Brain pericyte (primary cell): Measurements from ENCODE around the gene NAALADL2.
"Not testable (repeated sequence)": the region's sequence is repeated elsewhere in the genome, so short reads cannot be mapped to it uniquely, and the experiment has no call there.

Experiments
- DNase-seq: peaks from one replicate; pipeline ENCODE4 v3.0.0-alpha.2; 2012; ENCODE audit warnings: low read depth, low spot score

Gene NAALADL2

DNA sequence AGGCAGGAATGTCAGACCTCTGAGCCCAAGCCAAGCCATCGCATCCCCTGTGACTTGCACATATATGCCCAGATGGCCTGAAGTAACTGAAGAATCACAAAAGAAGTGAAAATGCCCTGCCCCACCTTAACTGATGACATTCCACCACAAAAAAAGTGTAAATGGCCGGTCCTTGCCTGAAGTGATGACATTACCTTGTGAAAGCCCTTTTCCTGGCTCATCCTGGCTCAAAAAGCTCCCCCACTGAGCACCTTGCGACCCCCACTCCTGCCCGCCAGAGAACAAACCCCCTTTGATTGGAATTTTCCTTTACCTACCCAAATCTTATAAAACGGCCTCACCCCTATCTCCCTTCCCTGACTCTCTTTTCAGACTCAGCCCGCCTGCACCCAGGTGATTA is 976.6 kb downstream of the NAALADL2 start:
- not testable (repeated sequence) for DNase-seq

- DNase-seq: no peak
Measured at GRCh38 chr3:175836617-175837016, 977.5 kb downstream of the NAALADL2 start.

- no peak for DNase-seq
Measured at GRCh38 chr3:175837962-175838361, 978.8 kb downstream of the NAALADL2 start.

DNA sequence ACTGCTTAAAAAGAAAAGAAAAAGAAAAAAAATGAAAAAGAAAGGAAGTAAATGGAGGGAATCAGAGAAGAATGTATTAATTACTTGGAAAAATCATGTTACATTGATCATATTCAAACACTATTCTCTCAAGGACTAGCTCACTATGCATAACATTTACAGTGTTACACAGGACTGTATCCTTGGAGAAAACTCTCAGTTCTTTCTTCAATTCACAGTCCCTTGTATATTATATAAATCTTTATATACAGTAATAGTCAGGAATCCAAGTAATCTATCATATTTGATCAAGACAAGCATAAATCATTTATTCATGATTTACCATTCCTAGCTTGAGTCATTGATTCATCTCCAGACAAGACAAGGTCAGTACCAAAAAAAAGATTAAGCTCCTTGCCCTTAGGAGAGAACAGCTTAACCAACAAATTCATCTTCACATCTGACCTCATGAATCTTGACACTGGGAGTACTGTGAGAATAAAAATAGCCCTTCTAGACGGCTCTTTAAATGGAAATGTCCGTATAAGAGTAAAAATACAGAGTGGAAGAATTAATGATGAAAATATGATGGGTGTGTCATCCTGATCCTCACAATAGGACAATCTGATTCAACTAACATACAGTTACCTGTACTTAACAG is 980.4 kb downstream of the NAALADL2 start:
- no peak for DNase-seq

DNA sequence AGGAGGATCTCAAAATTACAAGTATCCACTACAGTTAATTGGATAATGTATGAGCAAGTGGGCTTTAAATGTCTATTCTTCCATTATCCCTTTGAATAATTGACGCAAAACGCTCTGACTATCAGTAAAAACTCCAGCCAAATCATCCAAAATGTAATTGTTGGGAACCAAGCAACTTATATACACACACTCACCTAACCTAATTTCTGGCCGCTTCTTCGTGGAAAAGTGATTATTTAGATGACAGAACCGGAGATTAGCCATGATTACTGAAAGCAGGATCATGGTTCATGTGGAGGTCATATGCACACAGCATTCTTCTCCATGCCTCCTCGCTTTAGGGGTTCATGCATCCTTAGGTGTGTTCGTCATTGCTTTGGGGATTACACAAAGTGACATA is 992.4 kb downstream of the NAALADL2 start:
- DNase-seq: no peak

GRCh38 chr3:175852560-175852959 is 993.4 kb downstream of the NAALADL2 start:
- DNase-seq: no peak

GRCh38 chr3:175857666-175858270 is 998.6 kb downstream of the NAALADL2 start:
- no peak for DNase-seq
